Transverse colon (tissue), 4 donors: Measurements from ENCODE around the gene TPM1.

Experiments
- POLR2A ChIP-seq: fragments of 450-650 bp; IDR thresholded peaks from one replicate; pipeline ENCODE4 v1.6.1; 2016; ENCODE audit warnings: antibody characterized with exemption, mild to moderate bottlenecking, moderate library complexity
- POLR2AphosphoS5 ChIP-seq, 3 donors: sonication (generic); formaldehyde crosslinking; IDR thresholded peaks; one replicate each; pipeline ENCODE4 v1.6.1; 2016; ENCODE audit warnings: antibody characterized with exemption in 3 of 3
- TF ChIP-seq, protein P1 (sequence below), 5 experiments: fragments of 200-600 bp in 3 of 5; fragments of 450-650 bp in 2 of 5; sonication (generic) in 3 of 5; IDR thresholded peaks; 1 replicate in 2 of 5; 2 replicates in 3 of 5; pipeline ENCODE4 v1.5.1; 2016 to 2017; ENCODE audit warnings: antibody characterized with exemption in 5 of 5, inconsistent platforms in 3 of 5, mild to moderate bottlenecking in 2 of 5, moderate library complexity in 1 of 5

DNA sequence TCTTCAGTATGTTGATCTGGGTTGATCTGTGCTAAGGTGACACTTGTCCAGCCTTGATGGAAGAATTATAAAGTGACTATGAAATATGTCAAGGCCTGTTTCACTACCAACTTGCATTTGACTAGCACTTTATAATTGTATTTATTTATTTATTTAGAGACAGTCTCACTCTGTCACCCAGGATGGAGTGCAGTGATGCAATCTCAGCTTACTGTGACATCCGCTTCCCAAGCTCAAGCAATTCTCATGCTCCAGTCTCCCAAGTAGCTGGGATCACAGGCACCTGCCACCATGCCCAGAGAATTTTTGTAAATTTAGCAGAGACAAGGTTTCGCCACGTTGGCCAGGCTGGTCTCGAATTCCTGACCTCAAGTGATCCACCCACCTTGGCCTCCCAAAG lies 53.6 kb downstream of the TPM1 start:
- TF ChIP-seq, protein P1, sequence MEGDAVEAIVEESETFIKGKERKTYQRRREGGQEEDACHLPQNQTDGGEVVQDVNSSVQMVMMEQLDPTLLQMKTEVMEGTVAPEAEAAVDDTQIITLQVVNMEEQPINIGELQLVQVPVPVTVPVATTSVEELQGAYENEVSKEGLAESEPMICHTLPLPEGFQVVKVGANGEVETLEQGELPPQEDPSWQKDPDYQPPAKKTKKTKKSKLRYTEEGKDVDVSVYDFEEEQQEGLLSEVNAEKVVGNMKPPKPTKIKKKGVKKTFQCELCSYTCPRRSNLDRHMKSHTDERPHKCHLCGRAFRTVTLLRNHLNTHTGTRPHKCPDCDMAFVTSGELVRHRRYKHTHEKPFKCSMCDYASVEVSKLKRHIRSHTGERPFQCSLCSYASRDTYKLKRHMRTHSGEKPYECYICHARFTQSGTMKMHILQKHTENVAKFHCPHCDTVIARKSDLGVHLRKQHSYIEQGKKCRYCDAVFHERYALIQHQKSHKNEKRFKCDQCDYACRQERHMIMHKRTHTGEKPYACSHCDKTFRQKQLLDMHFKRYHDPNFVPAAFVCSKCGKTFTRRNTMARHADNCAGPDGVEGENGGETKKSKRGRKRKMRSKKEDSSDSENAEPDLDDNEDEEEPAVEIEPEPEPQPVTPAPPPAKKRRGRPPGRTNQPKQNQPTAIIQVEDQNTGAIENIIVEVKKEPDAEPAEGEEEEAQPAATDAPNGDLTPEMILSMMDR (IDR thresholded peaks at IDR 0.05), result no peak
- TF ChIP-seq POLR2A (no peak), POLR2AphosphoS5 (IDR thresholded peaks at IDR 0.05) (no peak)
